SK-N-SH treated with all-trans-retinoic acid at 6 μM for 48 hours (cell line): Measurements from ENCODE around the gene XRCC3.

Experiments used
- CREB5 ChIP-seq: fragments of 250-450 bp; sonication (Bioruptor Pico); IDR thresholded peaks from 2 replicates; pipeline ENCODE4 v1.5.1; 2020; ENCODE audit warnings: low read depth, mild to moderate bottlenecking, moderate library complexity
- PATZ1 ChIP-seq: fragments of 250-450 bp; sonication (Bioruptor Pico); IDR thresholded peaks from 2 replicates; pipeline ENCODE4 v1.8.0; 2020; ENCODE audit warnings: mild to moderate bottlenecking, moderate library complexity, borderline replicate concordance
- SNAI2 ChIP-seq: fragments of 250-450 bp; sonication (Bioruptor Pico); IDR thresholded peaks from 2 replicates; pipeline ENCODE4 v1.5.0; 2020; ENCODE audit warnings: mild to moderate bottlenecking, moderate library complexity
- ZC3H10 ChIP-seq: fragments of 250-450 bp; sonication (Bioruptor Pico); IDR thresholded peaks from 2 replicates; pipeline ENCODE4 v1.5.1; 2021; ENCODE audit warnings: mild to moderate bottlenecking, moderate library complexity

- TF ChIP-seq PATZ1: no peak
- TF ChIP-seq CREB5 (CRISPR knock-in tag): no peak
- no peak for TF ChIP-seq SNAI2 (CRISPR knock-in tag)
- TF ChIP-seq ZC3H10 (CRISPR knock-in tag): no peak
These were observed 10.5 kb downstream of the XRCC3 start for GRCh38 chr14:103704708-103705107.
